Body of pancreas (tissue), 4 donors: ENCODE data around the gene BAG5. TPM values are rescaled to one million over a fixed set of nuclear protein-coding genes. Genes with fewer than 3 reads are reported as not detected.
A peak's percentile ranks its signal among the peaks of the same experiment; 100 is the strongest.

ENCODE experiments used
- ATAC-seq: fragments of 150-250 bp; one replicate; pipeline ENCODE4 v1.9.1; 2016
- DNase-seq, 4 donors: peaks; one replicate each; pipeline ENCODE4 v3.0.0-alpha.2; 2019
- H3K27ac ChIP-seq, 4 donors: fragments of 200-600 bp; sonication (generic); 1 replicate in 3 of 4; 2 replicates in 1 of 4; pipeline versions ENCODE4 v1.5.1 to v1.6.1; 2016 to 2019; ENCODE audit warnings: mild to moderate bottlenecking in 1 of 4, mixed read lengths in 1 of 4, moderate library complexity in 1 of 4
- H3K27me3 ChIP-seq, 2 donors: fragments of 200-600 bp; sonication (generic); one replicate each; pipeline ENCODE4 v1.6.0; 2016; ENCODE audit warnings: mild to moderate bottlenecking in 1 of 2
- H3K36me3 ChIP-seq, 2 donors: fragments of 200-600 bp; sonication (generic); replicated peaks in 1 of 2; 2 replicates each; pipeline ENCODE4 v1.5.1; 2016; ENCODE audit warnings: low read depth in 2 of 2; ENCODE audit not compliant: insufficient read depth in 1 of 2
- H3K4me1 ChIP-seq: fragments of 200-600 bp; sonication (generic); one replicate; pipeline ENCODE4 v1.6.0; 2016
- H3K4me3 ChIP-seq, 2 donors: fragments of 200-600 bp; sonication (generic); 1 replicate in 1 of 2; 2 replicates in 1 of 2; pipeline ENCODE4 v1.5.1; 2016 to 2019
- H3K9me3 ChIP-seq, 3 donors: fragments of 200-600 bp; sonication (generic); 1 replicate in 2 of 3; 2 replicates in 1 of 3; pipeline ENCODE4 v1.5.1; 2016
- CTCF ChIP-seq, 7 experiments: fragments of 450-650 bp in 4 of 7; fragments of 200-600 bp in 3 of 7; sonication (generic) in 3 of 7; IDR thresholded peaks; one replicate each; pipeline ENCODE4 v1.5.1; 2016 to 2019; ENCODE audit warnings: antibody characterized with exemption in 7 of 7
- POLR2A ChIP-seq, 3 donors: fragments of 450-650 bp; IDR thresholded peaks; one replicate each; pipeline ENCODE4 v1.6.1; 2016; ENCODE audit warnings: antibody characterized with exemption in 3 of 3, mild to moderate bottlenecking in 2 of 3
- WGBS, 2 donors: methylation state at CpG; one replicate each; pipeline ENCODE4 v1.1.5; 2017; 5-methylcytosine and 5-hydroxymethylcytosine counted together
- intact Hi-C: fragments of 100-400 bp; cut with DNase I; formaldehyde crosslinking; loops from one replicate; pipeline ENCODE4 v1.15.1; 2023
- total RNA-seq, 2 donors: library from RNA; depleted of rRNA; stranded (reverse); fragments of >200 nt; gene quantifications; one replicate each; pipeline ENCODE4 v1.1.0, GENCODE V29; 2016

Gene BAG5
- total RNA-seq, 2 donors from 2014 or later: 9.9 to 11.9 TPM

- Histone ChIP-seq H3K27me3 (no peaks in the 10 kb centered on the region), H3K4me1 (peaks cover 54% of the 10 kb centered on the region), H3K9me3 (no peaks in the 10 kb centered on the region), H3K4me3 (no peak overlapping the region), H3K36me3 (peaks cover 0 to 3% of the 10 kb centered on the region in 2 donors), H3K27ac (no peak overlapping the region)
- TF ChIP-seq POLR2A (IDR thresholded peaks at IDR 0.05): no peak
- TF ChIP-seq CTCF (IDR thresholded peaks at IDR 0.05): no peak
- intact Hi-C loops: no loop called here
- ATAC-seq: no peak
- DNase-seq: no peak
- 44 to 64% methylated on average over 6 to 7 of the region's 7 CpGs for WGBS, 2 donors
Observed at GRCh38 chr14:103530390-103530789, 32.1 kb downstream of the BAG5 start.

GRCh38 chr14:103529383-103530365, 32.8 kb downstream of the BAG5 start:
- no peaks in the 10 kb centered on the region for H3K9me3 ChIP-seq
- 41 to 58% methylated on average over 25 to 42 of the region's 42 CpGs for WGBS, 2 donors
- peak overlapping the region in 3 of 4 donors; percentile 18 to 93 (median 89) for H3K27ac ChIP-seq
- peak overlapping the region; percentile 32 to 95 for H3K4me3 ChIP-seq
- peaks cover 0 to 3% of the 10 kb centered on the region in 2 donors for H3K36me3 ChIP-seq
- DNase-seq (no peak), ATAC-seq (no peak)
- H3K27me3 ChIP-seq: no peaks in the 10 kb centered on the region
- intact Hi-C loops: no loop called here
- no peak for TF ChIP-seq POLR2A (IDR thresholded peaks at IDR 0.05)
- TF ChIP-seq CTCF (IDR thresholded peaks at IDR 0.05): no peak
- H3K4me1 ChIP-seq: peaks cover 61% of the 10 kb centered on the region

GRCh38 chr14:103528587-103529382, 33.7 kb downstream of the BAG5 start, which contains the start of gene TRMT61A:
TRMT61A (plus strand) TSS chr14:103529196; CDS start chr14:103529979, 783 bp downstream.
- peaks cover 0 to 3% of the 10 kb centered on the region in 2 donors for H3K36me3 ChIP-seq
- WGBS, 2 donors: 1 to 5% methylated on average over 7 to 68 of the region's 70 CpGs
- ATAC-seq (peak; percentile 95), DNase-seq (peak; percentile 92 to 96 (median 94))
- peak within 1 kb of the TSS; percentile 32 to 95 for H3K4me3 ChIP-seq
- no peaks in the 10 kb centered on the region for H3K27me3 ChIP-seq
- peak within 1 kb of the TSS; percentile 82 to 93 (median 87) for H3K27ac ChIP-seq
- TF ChIP-seq POLR2A (IDR thresholded peaks at IDR 0.05) (peak in 2 of 3 donors; percentile 65 to 68), CTCF (IDR thresholded peaks at IDR 0.05) (peak in 1 of 7 experiments; percentile 0)
- intact Hi-C loops: no loop called here
- peaks cover 70% of the 10 kb centered on the region for H3K4me1 ChIP-seq
- no peaks in the 10 kb centered on the region for H3K9me3 ChIP-seq

GRCh38 chr14:103528146-103528586, 34.3 kb downstream of the BAG5 start:
- ATAC-seq (no peak), DNase-seq (peak in 2 of 4 donors; percentile 49 to 51)
- Histone ChIP-seq H3K27ac (peak overlapping the region; percentile 82 to 93 (median 87)), H3K36me3 (peaks cover 0 to under 1% of the 10 kb centered on the region in 2 donors), H3K4me3 (peak overlapping the region; percentile 1 to 10), H3K27me3 (no peaks in the 10 kb centered on the region), H3K9me3 (no peaks in the 10 kb centered on the region), H3K4me1 (peaks cover 74% of the 10 kb centered on the region)
- TF ChIP-seq POLR2A (IDR thresholded peaks at IDR 0.05): no peak
- 54 to 57% methylated on average over 5 to 10 of the region's 10 CpGs for whole genome bisulfite sequencing, 2 donors
- intact Hi-C loops: no loop called here
